ENCODE measurements around the gene SETMAR.

- TF ChIP-seq, protein P1, sequence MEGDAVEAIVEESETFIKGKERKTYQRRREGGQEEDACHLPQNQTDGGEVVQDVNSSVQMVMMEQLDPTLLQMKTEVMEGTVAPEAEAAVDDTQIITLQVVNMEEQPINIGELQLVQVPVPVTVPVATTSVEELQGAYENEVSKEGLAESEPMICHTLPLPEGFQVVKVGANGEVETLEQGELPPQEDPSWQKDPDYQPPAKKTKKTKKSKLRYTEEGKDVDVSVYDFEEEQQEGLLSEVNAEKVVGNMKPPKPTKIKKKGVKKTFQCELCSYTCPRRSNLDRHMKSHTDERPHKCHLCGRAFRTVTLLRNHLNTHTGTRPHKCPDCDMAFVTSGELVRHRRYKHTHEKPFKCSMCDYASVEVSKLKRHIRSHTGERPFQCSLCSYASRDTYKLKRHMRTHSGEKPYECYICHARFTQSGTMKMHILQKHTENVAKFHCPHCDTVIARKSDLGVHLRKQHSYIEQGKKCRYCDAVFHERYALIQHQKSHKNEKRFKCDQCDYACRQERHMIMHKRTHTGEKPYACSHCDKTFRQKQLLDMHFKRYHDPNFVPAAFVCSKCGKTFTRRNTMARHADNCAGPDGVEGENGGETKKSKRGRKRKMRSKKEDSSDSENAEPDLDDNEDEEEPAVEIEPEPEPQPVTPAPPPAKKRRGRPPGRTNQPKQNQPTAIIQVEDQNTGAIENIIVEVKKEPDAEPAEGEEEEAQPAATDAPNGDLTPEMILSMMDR (conservative IDR thresholded peaks at IDR 0.05 in 1 of 2, IDR thresholded peaks at IDR 0.05 in 1 of 2; ENCODE audit: low read depth in 1 of 2, low read length in 2 of 2), result no peak
- no peak for TF ChIP-seq EZH2 (IDR thresholded peaks at IDR 0.05; ENCODE audit: low read length, missing control alignments)
Measured at GRCh38 chr3:4270720-4271119, 32.4 kb upstream of the SETMAR start.

Measured in fibroblast of lung (primary cell).